ENCODE results near the gene APBB2.
"Not testable (repeated sequence)": the region's sequence is repeated elsewhere in the genome, so short reads cannot be mapped to it uniquely, and the experiment has no call there.

APBB2 gene

GRCh38 chr4:41059411-41059810 lies 154.9 kb downstream of the APBB2 start:
- not testable (repeated sequence) for DNase-seq

GRCh38 chr4:41058426-41058825 lies 155.9 kb downstream of the APBB2 start:
- no peak for DNase-seq

- no peak for DNase-seq
These were observed 156.9 kb downstream of the APBB2 start for GRCh38 chr4:41057467-41057866.

- no peak for DNase-seq
These were observed 162.1 kb downstream of the APBB2 start for GRCh38 chr4:41052287-41052686.

DNA sequence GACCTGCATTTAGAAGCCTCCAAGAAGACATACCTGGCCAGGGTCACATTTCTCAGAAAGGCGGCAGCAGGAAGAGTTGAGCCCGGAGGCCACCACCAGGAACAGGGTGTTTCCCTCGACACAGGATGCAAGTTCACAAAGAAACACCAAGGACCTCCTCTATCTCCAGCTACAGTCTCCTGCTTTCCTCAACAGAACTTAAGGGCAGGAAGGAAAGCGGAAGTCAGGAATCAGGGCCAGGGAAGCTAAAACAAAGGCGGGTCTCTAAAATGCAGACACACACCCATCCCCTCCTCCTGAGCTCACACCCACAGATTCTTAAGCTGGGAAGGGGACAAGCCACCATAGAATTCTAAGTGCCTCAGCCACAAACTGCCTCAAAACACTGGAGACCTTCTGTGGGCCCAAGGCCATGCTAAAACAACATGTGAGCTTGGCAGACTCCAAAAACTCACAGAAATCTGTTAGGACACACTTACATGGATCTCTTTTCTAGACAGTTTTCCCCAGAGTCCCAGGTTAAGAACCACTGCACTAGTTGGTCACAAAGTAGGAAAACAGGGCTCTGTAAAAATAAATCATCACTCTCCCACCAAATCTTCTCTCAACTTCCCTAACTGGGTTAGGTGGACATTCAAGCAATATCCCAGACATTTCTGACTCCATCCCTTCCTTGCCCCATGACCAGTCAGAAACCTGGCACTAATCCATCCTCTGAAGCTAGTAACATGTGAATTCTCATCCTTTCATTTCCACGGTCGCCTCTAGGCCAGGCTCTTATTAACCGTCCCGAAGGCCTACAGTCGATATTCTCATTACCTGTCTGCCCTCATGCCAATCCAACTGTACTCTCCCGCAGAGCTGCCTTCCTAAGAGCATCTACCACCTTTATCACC lies 163.2 kb downstream of the APBB2 start:
- no peak for DNase-seq

DNA sequence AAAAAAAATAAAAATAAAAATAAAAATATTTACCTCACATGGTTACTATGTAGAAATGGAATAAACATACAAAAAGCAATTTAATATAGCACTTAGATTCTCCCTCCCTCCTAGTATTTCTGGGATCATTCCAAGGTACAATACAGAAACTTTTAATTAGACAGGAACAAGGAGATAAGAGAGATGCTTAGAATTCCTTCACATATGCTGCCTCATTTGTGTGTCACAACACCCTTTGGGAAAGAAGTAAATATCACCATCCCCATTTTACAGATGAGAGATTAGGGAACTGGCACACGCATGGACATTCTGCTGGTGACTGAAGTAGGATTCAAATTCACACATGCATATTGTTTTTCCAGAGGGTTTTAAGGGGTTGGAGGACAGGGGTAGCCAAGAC lies 164.2 kb downstream of the APBB2 start:
- no peak for DNase-seq

- DNase-seq: not testable (repeated sequence)
These were observed 165.2 kb downstream of the APBB2 start for GRCh38 chr4:41049176-41049575.

- DNase-seq: no peak
These were observed 169.6 kb downstream of the APBB2 start for GRCh38 chr4:41044791-41045190.

DNA sequence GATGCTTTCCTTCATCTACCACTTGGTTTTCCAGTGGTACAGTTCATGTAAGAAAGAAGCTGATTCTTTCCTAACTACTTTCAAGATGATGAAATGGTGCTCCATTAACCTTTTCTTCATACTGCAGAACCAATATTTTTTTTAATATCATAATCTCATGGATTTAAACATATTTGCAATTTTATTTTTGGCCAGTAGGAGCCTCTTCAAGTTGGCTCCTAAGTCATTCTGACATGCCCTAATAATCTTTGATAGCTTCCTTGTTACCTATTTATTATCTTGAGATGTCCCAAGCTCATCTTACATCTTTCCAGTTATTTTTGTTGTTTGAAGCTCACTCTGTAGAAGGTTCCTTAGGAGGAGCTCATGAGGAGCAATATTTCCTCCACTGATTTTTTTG lies 170.2 kb downstream of the APBB2 start:
- no peak for DNase-seq

GRCh38 chr4:41043465-41043864 lies 170.9 kb downstream of the APBB2 start:
- no peak for DNase-seq

- no peak for DNase-seq
These were observed 172.8 kb downstream of the APBB2 start for GRCh38 chr4:41041551-41041950.

DNA sequence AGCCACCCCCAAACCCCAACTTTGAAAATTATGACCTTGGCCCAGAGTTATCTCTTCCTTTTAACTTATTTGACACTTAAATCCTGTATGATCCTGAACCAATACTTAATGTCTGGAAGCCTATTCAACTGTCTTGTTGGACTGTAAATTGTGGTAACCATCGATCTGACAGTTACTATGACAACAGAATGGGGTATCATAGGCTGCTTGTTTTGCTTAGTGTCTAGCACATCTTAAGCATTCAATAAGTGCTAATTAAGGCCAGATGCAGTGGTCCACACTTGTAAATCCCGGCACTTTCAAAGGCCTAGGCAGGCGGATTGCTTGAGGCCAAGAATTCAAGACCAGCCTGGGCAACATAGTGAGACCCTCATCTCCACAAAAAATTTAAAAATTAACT lies 175.0 kb downstream of the APBB2 start:
- DNase-seq: no peak

DNA sequence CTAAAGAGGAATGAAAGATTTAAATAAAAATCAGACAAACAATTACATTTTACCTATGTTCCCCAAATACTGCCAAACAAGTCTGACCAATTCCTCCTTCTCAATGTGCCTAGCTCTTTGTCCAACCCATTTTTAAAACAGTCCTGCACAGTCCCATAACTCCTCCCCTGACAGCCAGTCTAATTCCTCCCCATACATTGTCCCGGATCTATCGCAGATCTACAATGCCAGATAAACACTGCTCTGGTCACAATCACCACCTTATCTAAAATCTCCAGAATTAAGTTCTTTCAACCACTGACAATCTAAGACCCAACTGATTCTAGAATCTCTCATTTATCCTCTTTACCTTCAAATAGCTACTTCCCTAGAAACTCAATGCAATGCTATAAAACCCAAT lies 176.0 kb downstream of the APBB2 start:
- no peak for DNase-seq

DNA sequence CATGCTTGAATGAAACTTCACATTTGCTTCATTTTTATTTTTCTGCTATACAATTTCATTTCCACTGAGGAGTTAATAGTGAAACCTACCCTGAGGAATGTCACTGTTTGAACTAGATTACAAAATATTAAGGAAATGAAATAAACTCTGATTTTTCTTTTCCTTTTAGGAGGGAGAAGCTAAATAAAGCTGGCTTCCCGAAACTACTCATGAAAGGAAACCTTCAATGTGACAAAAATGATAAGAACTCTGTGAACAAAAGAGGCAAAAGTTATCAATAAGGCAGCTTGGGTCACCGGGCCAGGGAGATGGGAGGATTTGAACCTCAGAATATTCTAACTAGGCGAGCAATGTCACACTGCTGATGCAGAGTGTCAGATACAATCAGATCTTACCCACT lies 185.2 kb downstream of the APBB2 start:
- no peak for DNase-seq

- DNase-seq: no peak
These were observed 185.8 kb downstream of the APBB2 start for GRCh38 chr4:41028392-41029076.

DNA sequence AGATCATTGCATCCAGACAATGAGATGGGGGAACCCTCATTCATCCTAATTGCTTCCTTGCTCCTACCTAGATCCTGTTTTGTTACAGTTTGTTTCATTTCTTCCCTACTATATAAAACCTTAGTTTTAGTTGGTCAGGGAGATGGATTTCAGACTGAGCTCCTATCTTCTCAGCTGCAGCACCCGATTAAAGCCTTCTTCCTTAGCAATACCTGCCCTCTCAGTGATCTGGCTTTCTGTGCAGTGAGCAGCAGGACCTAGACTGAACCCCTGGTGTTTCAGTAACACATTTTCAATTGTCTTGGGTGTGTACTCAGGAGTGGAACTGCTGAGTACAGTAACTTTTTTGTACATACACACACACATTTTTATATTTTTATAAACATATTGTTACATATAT lies 187.4 kb downstream of the APBB2 start:
- DNase-seq: no peak

GRCh38 chr4:41025824-41026223 lies 188.5 kb downstream of the APBB2 start:
- DNase-seq: no peak

DNA sequence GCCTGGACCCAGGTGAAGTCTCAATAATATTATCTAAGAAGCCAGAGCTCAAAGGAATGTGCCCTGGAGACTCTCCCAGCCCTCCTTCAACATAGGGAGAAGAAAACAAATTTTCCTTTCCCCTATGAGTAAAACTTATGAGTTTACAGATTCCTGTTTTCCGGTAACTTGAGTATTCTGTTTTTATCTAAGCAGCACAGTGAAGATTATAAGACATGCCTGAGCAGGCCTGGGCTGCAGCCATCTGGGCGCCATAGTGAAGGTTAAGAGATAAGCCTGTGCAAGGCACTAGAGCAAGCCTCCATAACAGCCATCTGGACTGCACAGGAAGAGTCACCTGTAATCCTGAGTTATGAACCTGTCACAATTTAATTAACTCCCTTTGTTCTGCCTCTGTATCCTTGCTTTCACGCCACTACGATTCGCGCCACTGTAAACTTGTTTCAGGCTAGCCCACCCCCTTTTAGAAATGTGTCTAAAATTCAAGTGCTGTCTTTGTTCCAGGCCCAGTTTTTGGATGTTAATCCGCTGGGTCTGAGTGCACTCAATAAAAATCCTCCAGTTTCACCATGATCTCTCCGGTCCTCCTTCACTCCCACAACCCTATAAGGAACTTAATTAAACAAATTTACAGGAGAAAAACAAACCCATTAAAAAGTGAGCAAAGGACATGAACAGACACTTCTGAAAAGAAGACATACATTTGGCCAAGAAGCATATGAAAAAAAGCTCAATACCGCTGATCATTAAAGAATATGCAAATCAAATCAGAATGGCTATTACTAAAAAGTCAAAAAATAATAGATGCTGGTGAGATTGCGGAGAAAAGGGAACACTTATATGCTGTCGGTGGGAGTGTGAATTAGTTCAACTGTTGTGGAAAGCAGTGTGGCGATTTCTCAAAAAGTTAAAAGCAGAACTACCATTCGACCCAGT lies 189.5 kb downstream of the APBB2 start:
- no peak for DNase-seq

- no peak for DNase-seq
These were observed 192.2 kb downstream of the APBB2 start for GRCh38 chr4:41022116-41022515.

- DNase-seq: no peak
These were observed 199.2 kb downstream of the APBB2 start for GRCh38 chr4:41015016-41015675.

GRCh38 chr4:41014158-41014557 lies 200.2 kb downstream of the APBB2 start:
- no peak for DNase-seq

- no peak for DNase-seq
These were observed 200.6 kb downstream of the APBB2 start for GRCh38 chr4:41013746-41014145.

DNA sequence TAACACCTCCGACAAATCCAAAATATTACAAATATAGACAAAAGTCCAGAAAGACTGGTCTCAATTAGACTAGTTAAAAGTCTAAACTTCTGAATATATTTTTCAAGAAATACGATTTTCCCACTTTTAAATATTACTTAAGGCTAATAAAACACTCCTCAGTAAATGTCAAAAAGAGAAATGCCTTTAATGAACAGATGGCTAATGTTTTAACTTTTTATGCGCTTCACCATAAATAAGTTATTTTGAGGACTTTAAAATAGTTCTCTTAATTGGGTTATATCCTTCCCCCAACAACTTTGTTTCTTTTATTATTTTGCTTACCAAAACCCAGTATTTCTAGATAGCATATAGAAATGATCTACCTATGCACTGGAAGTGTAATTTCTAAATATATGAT lies 201.4 kb downstream of the APBB2 start:
- DNase-seq: no peak
